HEK293 (cell line): ENCODE results near the gene ATOH8.

ENCODE experiments used
- OSR2 ChIP-seq: fragments of 450-650 bp; formaldehyde crosslinking; IDR thresholded peaks from 2 replicates; pipeline ENCODE4 v1.5.1; 2016; ENCODE audit warnings: missing biosample characterization, missing genetic modification characterization
- ZBTB21 ChIP-seq: fragments of 450-650 bp; formaldehyde crosslinking; IDR thresholded peaks from 2 replicates; pipeline ENCODE4 v1.5.1; 2017; ENCODE audit warnings: missing biosample characterization, missing genetic modification characterization
- ZIC2 ChIP-seq: fragments of 450-650 bp; formaldehyde crosslinking; IDR thresholded peaks from 2 replicates; pipeline ENCODE4 v1.5.1; 2016; ENCODE audit warnings: missing biosample characterization, missing genetic modification characterization
- ZNF501 ChIP-seq: fragments of 450-650 bp; formaldehyde crosslinking; IDR thresholded peaks from 2 replicates; pipeline ENCODE4 v1.5.1; 2016; ENCODE audit warnings: missing biosample characterization, missing genetic modification characterization
- ZNF621 ChIP-seq: fragments of 450-650 bp; formaldehyde crosslinking; IDR thresholded peaks from 2 replicates; pipeline ENCODE4 v1.5.1; 2017; ENCODE audit warnings: missing biosample characterization, missing genetic modification characterization

- TF ChIP-seq ZNF621 (tag by site-specific recombination): no peak
- no peak for TF ChIP-seq ZIC2 (tag by site-specific recombination)
- no peak for TF ChIP-seq ZBTB21 (tag by site-specific recombination)
- no peak for TF ChIP-seq ZNF501 (tag by site-specific recombination)
- no peak for TF ChIP-seq OSR2
Measured at GRCh38 chr2:85723707-85724360, 30.0 kb upstream of the ATOH8 start.
